CD4-positive, alpha-beta T cell treated with Interferon gamma for 1 hour (primary cell): ENCODE measurements around the gene SMC2.
A peak's percentile ranks its signal among the peaks of the same experiment; 100 is the strongest.

Experiments
- DNase-seq: peaks from one replicate; pipeline ENCODE4 v3.0.0-alpha.2; 2020

SMC2 gene

GRCh38 chr9:104093647-104094533 lies at the start of gene SMC2:
SMC2 (plus strand) TSS chr9:104094309; CDS start chr9:104095385, 1,076 bp downstream.
- peak; percentile 90 for DNase-seq

- no peak for DNase-seq
Observed at GRCh38 chr9:104068546-104068945, 25.6 kb upstream of the SMC2 start.

DNA sequence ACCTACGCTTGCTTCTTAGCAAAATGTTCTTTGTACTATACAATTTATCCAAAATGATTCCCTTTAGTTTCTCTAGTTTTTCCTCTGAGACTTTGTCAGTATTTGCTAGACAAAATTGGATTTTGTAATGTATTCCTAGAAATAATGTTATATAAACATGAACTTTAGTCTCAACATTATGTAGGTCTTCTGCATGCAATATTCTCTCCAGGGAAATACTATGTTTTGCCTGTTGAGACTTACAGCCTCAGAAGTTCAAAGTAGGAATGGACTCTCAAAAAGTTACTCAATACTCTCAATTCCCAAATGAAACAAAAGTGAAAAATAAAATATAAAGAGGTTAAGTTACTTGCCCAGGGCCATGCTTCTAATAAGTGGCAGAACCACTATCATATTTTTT lies 24.8 kb upstream of the SMC2 start:
- DNase-seq = no peak

- DNase-seq = no peak
Observed at GRCh38 chr9:104071589-104071988, 22.5 kb upstream of the SMC2 start.

GRCh38 chr9:104073098-104073769 lies 20.9 kb upstream of the SMC2 start:
- DNase-seq = no peak

GRCh38 chr9:104073770-104074133 lies 20.4 kb upstream of the SMC2 start:
- no peak for DNase-seq

GRCh38 chr9:104074876-104075275 lies 19.2 kb upstream of the SMC2 start:
- no peak for DNase-seq

DNA sequence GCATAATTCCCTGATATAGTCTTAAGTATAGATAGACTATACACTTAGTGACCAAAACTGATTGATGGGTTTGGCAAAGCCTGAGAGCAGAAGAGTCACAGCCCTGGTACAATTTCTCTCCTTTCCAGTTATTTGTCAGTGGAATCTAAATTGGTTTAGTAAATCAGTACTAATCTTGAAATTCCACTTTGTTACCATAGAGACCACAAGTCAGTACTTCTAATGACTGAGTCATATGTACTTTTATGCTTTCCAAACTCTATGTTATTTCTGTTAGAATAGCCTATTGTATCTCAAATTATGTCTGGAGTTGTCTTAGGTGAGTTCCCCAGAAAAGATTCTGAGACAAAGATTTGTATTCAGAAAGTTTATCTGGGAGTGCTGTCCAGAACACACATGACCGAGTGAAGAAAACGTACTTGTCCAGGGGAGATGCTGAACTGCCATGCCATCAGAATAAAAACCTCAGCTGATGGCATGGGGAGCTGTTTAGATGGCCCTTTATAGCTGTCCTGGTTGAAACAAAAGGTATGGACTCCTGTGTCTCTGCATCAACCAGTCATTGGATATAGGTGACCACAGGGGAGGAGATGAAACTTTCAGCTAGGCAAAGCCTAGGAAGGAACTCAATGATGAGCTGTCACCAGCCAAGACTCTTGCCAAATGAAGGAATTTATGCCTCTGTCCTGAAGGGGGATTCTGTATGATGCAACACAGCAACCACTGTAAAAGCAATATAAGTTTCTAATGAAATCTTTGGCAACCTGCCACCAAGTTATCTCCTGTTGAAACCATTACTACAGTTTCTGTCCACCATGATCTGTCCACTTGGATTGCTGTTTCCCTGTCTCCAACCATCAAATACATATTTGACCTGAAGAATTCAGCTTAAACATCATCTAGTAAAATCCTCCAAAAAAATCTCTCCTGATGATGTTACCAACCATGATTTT lies 18.0 kb upstream of the SMC2 start:
- DNase-seq = no peak

- DNase-seq = no peak
Observed at GRCh38 chr9:104078596-104078995, 15.5 kb upstream of the SMC2 start.

DNA sequence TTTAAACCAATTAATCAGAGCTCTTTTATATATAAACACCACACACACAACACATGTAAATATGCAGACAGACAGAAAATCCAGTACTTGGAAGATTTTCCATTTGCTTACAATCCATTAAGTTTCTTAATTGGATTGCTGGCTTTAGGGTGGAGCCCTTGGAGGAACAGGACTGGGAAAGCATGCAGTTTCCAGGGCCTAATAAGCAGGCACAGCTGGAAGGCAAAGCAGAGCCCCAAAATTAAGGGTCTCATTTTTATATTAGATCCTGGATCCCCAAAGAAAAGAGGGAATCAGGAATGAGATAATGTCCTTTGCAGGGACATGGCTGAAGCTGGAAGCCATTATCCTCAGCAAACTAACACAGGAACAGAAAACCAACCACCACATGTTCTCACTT lies 13.1 kb upstream of the SMC2 start:
- DNase-seq = no peak

DNA sequence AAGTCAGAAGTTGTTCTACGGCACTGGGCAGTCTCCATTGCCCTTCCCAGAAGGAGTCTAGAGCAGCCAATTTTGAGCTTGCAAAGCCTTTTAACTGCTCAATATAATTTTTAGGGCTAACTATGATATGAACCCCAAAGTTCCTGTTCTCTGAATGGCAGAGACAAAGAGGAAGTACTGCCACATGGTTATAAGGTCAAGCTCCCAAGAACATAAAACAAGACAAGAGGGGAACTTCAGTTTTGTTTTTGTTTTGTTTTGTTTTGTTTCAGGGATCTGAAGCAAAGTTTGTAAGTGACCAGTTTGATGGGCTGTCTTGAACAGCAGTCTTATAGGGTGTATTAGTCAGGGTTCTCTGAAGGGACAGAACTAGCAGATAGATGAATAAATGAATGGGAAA lies 11.9 kb upstream of the SMC2 start:
- no peak for DNase-seq

- no peak for DNase-seq
Observed at GRCh38 chr9:104085525-104085924, 8.6 kb upstream of the SMC2 start.

- DNase-seq = no peak
Observed at GRCh38 chr9:104087894-104088293, 6.2 kb upstream of the SMC2 start.

DNA sequence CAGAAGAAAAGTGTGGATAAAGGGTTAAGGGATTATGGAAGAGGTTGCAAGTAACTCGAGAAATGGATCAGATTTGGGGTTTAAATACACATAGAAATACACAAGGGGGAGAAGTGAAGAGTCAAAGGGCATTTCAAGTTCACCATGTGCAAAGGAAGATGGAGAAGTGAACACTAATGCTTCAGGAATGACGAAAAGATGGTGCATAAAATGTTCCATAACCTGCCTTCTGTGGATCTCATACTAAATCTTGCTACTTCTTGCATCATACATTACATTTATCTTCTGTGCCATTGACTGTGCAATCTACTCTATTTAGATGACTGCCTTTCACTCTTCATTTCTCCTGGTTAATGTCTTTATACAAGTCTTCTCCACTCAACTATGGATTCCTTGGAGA lies 5.7 kb upstream of the SMC2 start:
- DNase-seq = no peak

GRCh38 chr9:104090578-104090977 lies 3.5 kb upstream of the SMC2 start:
- DNase-seq = no peak

GRCh38 chr9:104091116-104091515 lies 3.0 kb upstream of the SMC2 start:
- no peak for DNase-seq

DNA sequence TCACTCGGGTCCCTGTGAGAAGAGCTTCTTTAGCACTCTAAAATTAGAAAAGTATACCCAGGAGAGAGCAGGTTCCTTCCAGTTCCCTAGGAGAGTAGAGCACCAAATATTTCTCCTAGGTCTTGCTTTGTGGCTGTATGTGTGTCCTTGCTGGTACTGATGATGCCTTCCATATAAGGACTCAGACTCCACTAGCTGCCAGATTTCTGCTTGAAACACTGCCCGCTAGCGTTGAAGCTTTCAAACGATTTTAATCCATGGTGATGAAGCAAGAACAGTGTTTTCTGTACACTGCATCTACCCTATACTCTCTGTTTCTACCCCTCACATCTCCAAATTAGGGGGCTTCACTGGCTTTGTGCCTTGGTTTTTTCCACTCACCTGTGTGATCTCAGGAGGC lies 2.4 kb upstream of the SMC2 start:
- DNase-seq = no peak

DNA sequence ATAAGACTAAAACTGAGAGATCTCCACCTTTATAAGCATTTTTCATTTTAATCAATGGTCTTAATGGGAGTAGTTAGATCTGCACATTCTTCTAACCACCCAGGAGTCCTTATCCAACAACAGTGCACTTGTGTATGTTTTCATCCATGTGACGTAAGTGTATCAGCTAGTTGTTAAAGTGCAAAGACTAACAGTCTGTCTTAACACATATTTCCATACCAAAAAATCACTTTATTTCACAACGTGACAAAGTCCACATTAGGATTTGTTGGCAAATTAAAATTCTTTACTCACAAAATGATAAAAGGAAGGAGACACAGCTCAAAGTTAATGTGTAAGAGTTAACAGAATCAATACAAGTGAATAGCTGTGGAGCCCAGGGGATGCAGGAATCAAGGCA lies 1.9 kb upstream of the SMC2 start:
- no peak for DNase-seq

- DNase-seq = no peak
Observed at GRCh38 chr9:104092875-104093600, 1.1 kb upstream of the SMC2 start.

DNA sequence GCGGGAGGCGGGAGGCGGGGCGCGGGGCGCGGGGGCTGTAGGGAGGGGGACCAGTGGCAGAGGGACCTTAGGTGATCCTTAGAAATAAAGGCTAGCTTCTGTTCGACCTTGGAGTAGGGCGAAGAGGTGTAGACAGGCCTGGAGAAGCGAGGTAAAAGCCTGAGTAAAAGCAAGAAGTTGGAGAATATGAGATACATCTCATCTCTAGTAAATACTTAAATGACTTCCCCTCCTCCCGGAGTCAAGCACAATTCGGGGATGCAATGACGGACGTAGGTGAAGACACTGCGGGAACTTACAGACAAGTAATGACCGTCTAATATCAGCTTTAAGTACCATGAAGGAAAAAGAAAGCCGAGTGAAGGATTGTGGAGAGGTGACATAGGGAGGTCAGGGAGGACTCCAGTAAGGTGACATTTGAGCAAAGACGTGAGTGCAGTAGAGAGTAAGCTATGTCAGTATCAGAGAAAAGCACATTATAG lies 466 bp downstream of the SMC2 start:
- DNase-seq = no peak

DNA sequence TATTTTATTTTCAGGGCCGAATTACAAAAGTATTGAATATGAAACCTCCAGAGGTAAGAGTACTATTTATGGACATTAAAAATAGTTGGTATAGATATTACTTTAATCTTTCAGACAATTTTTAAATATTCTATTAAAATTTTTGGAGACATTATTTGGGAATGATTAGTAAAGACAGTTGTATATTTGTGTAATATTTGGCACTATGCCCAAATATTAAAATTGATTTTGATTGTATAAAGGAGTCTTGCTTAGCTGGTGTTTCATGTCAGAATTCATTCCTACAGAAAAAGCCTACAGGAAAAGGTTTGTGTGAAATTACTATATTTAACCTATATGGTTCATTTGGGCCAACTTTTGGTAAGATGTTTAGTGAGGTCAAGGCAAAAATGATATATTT lies 5.5 kb downstream of the SMC2 start:
- no peak for DNase-seq

- no peak for DNase-seq
Observed at GRCh38 chr9:104104360-104104759, 10.3 kb downstream of the SMC2 start.
